ENCODE measurements around the gene FAM124A. TPM values are rescaled to one million over a fixed set of nuclear protein-coding genes. Genes with fewer than 3 reads are reported as not detected.

The FAM124A gene
- total and polyA plus RNA-seq, 10 of the 15 experiments (the other 5 are each of a cell fraction or from before 2014, with no cell fraction given), result not detected

DNA sequence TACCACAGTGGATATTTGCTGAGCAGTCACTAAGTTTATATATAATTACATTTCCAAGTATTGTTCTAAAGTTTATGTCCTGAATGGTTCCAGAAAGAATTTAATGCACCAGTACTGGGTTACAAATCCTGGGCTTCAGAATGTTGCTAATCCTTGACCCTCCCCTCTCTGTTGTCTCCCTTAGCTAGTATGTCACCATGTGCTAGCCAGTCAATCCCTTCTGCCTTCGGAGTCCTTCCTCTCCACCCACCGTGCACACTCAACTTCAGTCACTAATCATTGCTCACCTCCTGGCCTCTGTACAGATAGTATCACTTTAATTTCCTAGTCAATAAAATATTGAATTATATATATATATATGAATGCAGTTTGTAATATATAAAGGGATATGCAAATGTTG is 7.5 kb downstream of the FAM124A start (continued):
- TF ChIP-seq, protein P1, sequence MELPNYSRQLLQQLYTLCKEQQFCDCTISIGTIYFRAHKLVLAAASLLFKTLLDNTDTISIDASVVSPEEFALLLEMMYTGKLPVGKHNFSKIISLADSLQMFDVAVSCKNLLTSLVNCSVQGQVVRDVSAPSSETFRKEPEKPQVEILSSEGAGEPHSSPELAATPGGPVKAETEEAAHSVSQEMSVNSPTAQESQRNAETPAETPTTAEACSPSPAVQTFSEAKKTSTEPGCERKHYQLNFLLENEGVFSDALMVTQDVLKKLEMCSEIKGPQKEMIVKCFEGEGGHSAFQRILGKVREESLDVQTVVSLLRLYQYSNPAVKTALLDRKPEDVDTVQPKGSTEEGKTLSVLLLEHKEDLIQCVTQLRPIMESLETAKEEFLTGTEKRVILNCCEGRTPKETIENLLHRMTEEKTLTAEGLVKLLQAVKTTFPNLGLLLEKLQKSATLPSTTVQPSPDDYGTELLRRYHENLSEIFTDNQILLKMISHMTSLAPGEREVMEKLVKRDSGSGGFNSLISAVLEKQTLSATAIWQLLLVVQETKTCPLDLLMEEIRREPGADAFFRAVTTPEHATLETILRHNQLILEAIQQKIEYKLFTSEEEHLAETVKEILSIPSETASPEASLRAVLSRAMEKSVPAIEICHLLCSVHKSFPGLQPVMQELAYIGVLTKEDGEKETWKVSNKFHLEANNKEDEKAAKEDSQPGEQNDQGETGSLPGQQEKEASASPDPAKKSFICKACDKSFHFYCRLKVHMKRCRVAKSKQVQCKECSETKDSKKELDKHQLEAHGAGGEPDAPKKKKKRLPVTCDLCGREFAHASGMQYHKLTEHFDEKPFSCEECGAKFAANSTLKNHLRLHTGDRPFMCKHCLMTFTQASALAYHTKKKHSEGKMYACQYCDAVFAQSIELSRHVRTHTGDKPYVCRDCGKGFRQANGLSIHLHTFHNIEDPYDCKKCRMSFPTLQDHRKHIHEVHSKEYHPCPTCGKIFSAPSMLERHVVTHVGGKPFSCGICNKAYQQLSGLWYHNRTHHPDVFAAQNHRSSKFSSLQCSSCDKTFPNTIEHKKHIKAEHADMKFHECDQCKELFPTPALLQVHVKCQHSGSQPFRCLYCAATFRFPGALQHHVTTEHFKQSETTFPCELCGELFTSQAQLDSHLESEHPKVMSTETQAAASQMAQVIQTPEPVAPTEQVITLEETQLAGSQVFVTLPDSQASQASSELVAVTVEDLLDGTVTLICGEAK (IDR thresholded peaks at IDR 0.05; ENCODE audit: borderline replicate concordance), result no peak
- TF ChIP-seq SRF (IDR thresholded peaks at IDR 0.05; ENCODE audit: low read depth in 2 of 2, low read length in 2 of 2) (no peak), TCF12 (IDR thresholded peaks at IDR 0.05; ENCODE audit: low read depth, low read length) (no peak), EP300 (IDR thresholded peaks at IDR 0.05; ENCODE audit: borderline replicate concordance in 1 of 2, control insufficient read depth in 1 of 2, low read depth in 2 of 2, low read length in 2 of 2) (no peak), MTA2 (IDR thresholded peaks at IDR 0.05; ENCODE audit: low read depth) (no peak)
- TF ChIP-seq, protein P2, sequence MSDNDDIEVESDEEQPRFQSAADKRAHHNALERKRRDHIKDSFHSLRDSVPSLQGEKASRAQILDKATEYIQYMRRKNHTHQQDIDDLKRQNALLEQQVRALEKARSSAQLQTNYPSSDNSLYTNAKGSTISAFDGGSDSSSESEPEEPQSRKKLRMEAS (IDR thresholded peaks at IDR 0.05; ENCODE audit: low read depth, low read length), result no peak

DNA sequence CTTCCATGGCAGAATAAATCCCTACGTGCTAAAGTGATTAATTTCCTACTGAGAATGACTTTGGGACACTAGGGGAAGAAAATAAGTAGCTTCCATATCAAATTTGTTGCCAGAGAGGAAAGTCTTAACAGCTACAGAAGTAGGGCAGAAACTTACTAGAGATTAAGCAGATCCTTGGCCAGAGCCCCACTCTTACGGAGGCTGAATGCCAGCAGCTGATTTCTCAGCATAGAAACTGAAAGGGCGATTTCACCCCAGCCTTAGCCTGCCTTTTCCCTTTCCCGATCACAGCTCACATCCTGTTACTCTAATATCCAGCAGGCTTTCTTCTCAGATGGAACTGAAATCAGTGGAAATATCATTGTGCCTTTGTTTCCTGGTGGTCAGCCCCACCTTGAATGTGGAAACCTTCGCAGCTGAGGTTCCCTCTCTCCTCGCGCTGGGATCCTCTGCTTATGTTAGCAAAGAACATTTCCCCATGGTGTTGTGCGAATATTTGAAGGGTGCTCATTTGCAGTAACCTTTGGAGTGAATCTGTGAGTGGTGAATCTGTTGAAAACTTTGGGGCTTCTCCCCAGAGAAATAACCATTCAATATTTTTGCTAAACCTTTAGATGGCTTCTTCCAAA is 8.4 kb downstream of the FAM124A start:
- DNase-seq (ENCODE audit: low read depth, low spot score), result no peak
- FAIRE-seq, result no peak
- intact Hi-C loops (cut with micrococcal nuclease; ENCODE audit: unreplicated experiment) (no loop called here), in situ Hi-C loops (cut with MboI) (no loop called here)
- BruUV-seq (replicated peaks), result no TSS peak
- H3K27ac ChIP-seq (ENCODE audit: control insufficient read depth, insufficient read depth), result no peak overlapping the region
- H3K36me3 ChIP-seq (ENCODE audit: control insufficient read depth in 2 of 2, insufficient read depth in 2 of 2, low read length in 1 of 2), result no peaks in the 10 kb centered on the region
- ATAC-seq, result no peak; the same call in 2 of the 3 replicates
- H3K27me3 ChIP-seq (replicated peaks in 1 of 2; ENCODE audit: control insufficient read depth in 2 of 2, insufficient read depth in 2 of 2, low read length in 1 of 2), result no peaks in the 10 kb centered on the region; a peak in 2 of 4 replicates
- no peak overlapping the region for H3K4me2 ChIP-seq (ENCODE audit: control insufficient read depth, insufficient read depth)
- H3K79me2 ChIP-seq (ENCODE audit: control insufficient read depth, insufficient read depth, low read length), result no peaks in the 10 kb centered on the region
- POLR2A ChIA-PET, result no interaction called here
- no peak overlapping the region for H3K4me3 ChIP-seq
- SMC1A ChIA-PET (ENCODE audit: uncharacterized antibody, unreplicated experiment), result interaction anchor here (0.9 kb wide), 1 partner anchor 25 kb away, joined by 3 read pairs; no protein-coding TSS in a partner anchor
- H3K9ac ChIP-seq (ENCODE audit: control insufficient read depth, insufficient read depth, low read length), result no peak overlapping the region
- no peak overlapping the region for H2AFZ ChIP-seq (ENCODE audit: control insufficient read depth, low read depth, low read length)
- H3K9me3 ChIP-seq (replicated peaks; ENCODE audit: control insufficient read depth, insufficient read depth, low read length), result no peaks in the 10 kb centered on the region
- no peaks in the 10 kb centered on the region for H4K20me1 ChIP-seq (ENCODE audit: control insufficient read depth, insufficient read depth)
- no peaks in the 10 kb centered on the region for H3K4me1 ChIP-seq (ENCODE audit: control insufficient read depth, insufficient read depth, low read length)
- RAD21 ChIA-PET (ENCODE audit: unreplicated experiment), result no interaction called here
- WGBS (ENCODE audit: insufficient coverage, insufficient replicate concordance, low lambda C conversion rate, missing lambda C conversion rate), result 22% methylated on average over 8 of the region's 8 CpGs
- CTCF ChIA-PET, result interaction anchor here (0.6 to 1.2 kb wide), 2 partner anchors 55 to 567 kb away, joined by 3 read pairs; no protein-coding TSS in a partner anchor
- TF ChIP-seq NR2C1 (IDR thresholded peaks at IDR 0.05) (no peak), NFIC (IDR thresholded peaks at IDR 0.05; ENCODE audit: low read depth, low read length) (no peak), GATAD2B (conservative IDR thresholded peaks at IDR 0.05; ENCODE audit: low read depth) (no peak), CBX5 (IDR thresholded peaks at IDR 0.05; ENCODE audit: low read depth) (no peak)
- TF ChIP-seq, protein P3, sequence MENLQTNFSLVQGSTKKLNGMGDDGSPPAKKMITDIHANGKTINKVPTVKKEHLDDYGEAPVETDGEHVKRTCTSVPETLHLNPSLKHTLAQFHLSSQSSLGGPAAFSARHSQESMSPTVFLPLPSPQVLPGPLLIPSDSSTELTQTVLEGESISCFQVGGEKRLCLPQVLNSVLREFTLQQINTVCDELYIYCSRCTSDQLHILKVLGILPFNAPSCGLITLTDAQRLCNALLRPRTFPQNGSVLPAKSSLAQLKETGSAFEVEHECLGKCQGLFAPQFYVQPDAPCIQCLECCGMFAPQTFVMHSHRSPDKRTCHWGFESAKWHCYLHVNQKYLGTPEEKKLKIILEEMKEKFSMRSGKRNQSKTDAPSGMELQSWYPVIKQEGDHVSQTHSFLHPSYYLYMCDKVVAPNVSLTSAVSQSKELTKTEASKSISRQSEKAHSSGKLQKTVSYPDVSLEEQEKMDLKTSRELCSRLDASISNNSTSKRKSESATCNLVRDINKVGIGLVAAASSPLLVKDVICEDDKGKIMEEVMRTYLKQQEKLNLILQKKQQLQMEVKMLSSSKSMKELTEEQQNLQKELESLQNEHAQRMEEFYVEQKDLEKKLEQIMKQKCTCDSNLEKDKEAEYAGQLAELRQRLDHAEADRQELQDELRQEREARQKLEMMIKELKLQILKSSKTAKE (IDR thresholded peaks at IDR 0.05; ENCODE audit: low read depth, poor library complexity, severe bottlenecking), result no peak

Data from GM12878 (cell line).